Neural cell (in vitro differentiated cells): Measurements from ENCODE around the gene KCNK15. TPM values are rescaled to one million over a fixed set of nuclear protein-coding genes. Genes with fewer than 3 reads are reported as not detected.

Experiments used
- H2AFZ ChIP-seq: fragments of 200-600, 300-800 bp; sonication (generic), shearing (Covaris generic); 2 replicates; pipeline ENCODE4 v1.6.0; 2014; ENCODE audit warnings: low read depth, mild to moderate bottlenecking, antibody characterized with exemption, low read length, moderate library complexity
- H3F3A ChIP-seq: fragments of 200-600 bp; shearing (Covaris generic); 2 replicates; pipeline ENCODE4 v1.6.1; 2016; ENCODE audit warnings: mild to moderate bottlenecking, moderate library complexity, mixed read lengths, antibody characterized with exemption, low read length; ENCODE audit not compliant: insufficient read depth, poor library complexity, severe bottlenecking
- H3K27ac ChIP-seq: fragments of 200-600, 300-800 bp; sonication (generic), shearing (Covaris generic); 2 replicates; pipeline ENCODE4 v1.5.1; 2014; ENCODE audit warnings: mild to moderate bottlenecking, low read length, moderate library complexity
- H3K27me3 ChIP-seq: fragments of 300-800, 200-600 bp; sonication (generic), shearing (Covaris generic); 2 replicates; pipeline ENCODE4 v1.6.0; 2014; ENCODE audit warnings: mild to moderate bottlenecking, low read depth, low read length, moderate library complexity; ENCODE audit not compliant: insufficient read depth
- H3K36me3 ChIP-seq: fragments of 300-800, 200-600 bp; sonication (generic), shearing (Covaris generic); 2 replicates; pipeline ENCODE4 v1.5.1; 2014; ENCODE audit warnings: mild to moderate bottlenecking, antibody characterized with exemption, low read length, moderate library complexity; ENCODE audit not compliant: insufficient read depth
- H3K4me2 ChIP-seq: fragments of 300-800, 200-600 bp; sonication (generic), shearing (Covaris generic); 2 replicates; pipeline ENCODE4 v1.6.0; 2014; ENCODE audit warnings: mild to moderate bottlenecking, low read length
- H3K4me3 ChIP-seq: fragments of 300-800, 200-600 bp; sonication (generic), shearing (Covaris generic); 2 replicates; pipeline ENCODE4 v1.5.1; 2014; ENCODE audit warnings: mild to moderate bottlenecking, low read length, moderate library complexity
- H3K79me2 ChIP-seq: fragments of 200-600 bp; shearing (Covaris generic); replicated peaks from 2 replicates; pipeline ENCODE4 v1.6.0; 2014; ENCODE audit warnings: mild to moderate bottlenecking, low read length, moderate library complexity; ENCODE audit not compliant: insufficient read depth
- H3K9ac ChIP-seq: fragments of 300-800, 200-600 bp; sonication (generic), shearing (Covaris generic); 2 replicates; pipeline ENCODE4 v1.6.1; 2016; ENCODE audit warnings: mild to moderate bottlenecking, low read length, mixed read lengths
- H3K9me2 ChIP-seq: fragments of 200-600 bp; shearing (Covaris generic); 2 replicates; pipeline ENCODE4 v1.6.1; 2016; ENCODE audit warnings: mild to moderate bottlenecking, low read length, mixed read lengths; ENCODE audit not compliant: insufficient read depth
- H3K9me3 ChIP-seq: fragments of 200-600, 300-800 bp; sonication (generic), shearing (Covaris generic); 2 replicates; pipeline ENCODE4 v1.6.1; 2016; ENCODE audit warnings: mild to moderate bottlenecking, mixed run types, low read length, moderate library complexity, mixed read lengths
- H4K20me1 ChIP-seq: fragments of 200-600 bp; shearing (Covaris generic); 2 replicates; pipeline ENCODE4 v1.6.1; 2016; ENCODE audit warnings: mild to moderate bottlenecking, mixed run types; ENCODE audit not compliant: insufficient read depth
- CTCF ChIP-seq: fragments of 450-650 bp; IDR thresholded peaks from 2 replicates; pipeline ENCODE4 v1.5.1; 2014; ENCODE audit warnings: antibody characterized with exemption, mild to moderate bottlenecking, moderate library complexity; ENCODE audit not compliant: poor library complexity, severe bottlenecking
- EP300 ChIP-seq: fragments of 450-650 bp; conservative IDR thresholded peaks from 2 replicates; pipeline ENCODE4 v1.6.1; 2014; ENCODE audit warnings: antibody characterized with exemption, mild to moderate bottlenecking, moderate library complexity; ENCODE audit not compliant: poor library complexity, severe bottlenecking
- EZH2 ChIP-seq: fragments of 200-600, 300-800 bp; shearing (Covaris generic), sonication (generic); IDR thresholded peaks from 2 replicates; pipeline ENCODE4 v1.6.1; 2014; ENCODE audit warnings: antibody characterized with exemption, low read length, borderline replicate concordance, mild to moderate bottlenecking; ENCODE audit not compliant: insufficient read depth, poor library complexity, severe bottlenecking
- MXI1 ChIP-seq: fragments of 450-650 bp; conservative IDR thresholded peaks from 2 replicates; pipeline ENCODE4 v1.6.1; 2014; ENCODE audit warnings: antibody characterized with exemption, mild to moderate bottlenecking; ENCODE audit not compliant: poor library complexity, severe bottlenecking
- POLR2AphosphoS5 ChIP-seq: IDR thresholded peaks from 2 replicates; pipeline ENCODE4 v1.6.1; 2012
- RAD21 ChIP-seq: fragments of 450-650 bp; conservative IDR thresholded peaks from 2 replicates; pipeline ENCODE4 v1.6.1; 2014; ENCODE audit warnings: antibody characterized with exemption, mild to moderate bottlenecking, moderate library complexity
- REST ChIP-seq: IDR thresholded peaks from 2 replicates; pipeline ENCODE4 v1.6.1; 2012; ENCODE audit warnings: borderline replicate concordance
- SMC3 ChIP-seq: fragments of 450-650 bp; conservative IDR thresholded peaks from 2 replicates; pipeline ENCODE4 v1.6.1; 2014; ENCODE audit warnings: antibody characterized with exemption, mild to moderate bottlenecking, moderate library complexity; ENCODE audit not compliant: poor library complexity
- TAF1 ChIP-seq: IDR thresholded peaks from 2 replicates; pipeline ENCODE4 v1.6.1; 2012; ENCODE audit warnings: low read depth
- polyA plus RNA-seq: library from polyadenylated mRNA; depleted of rRNA; stranded (reverse); fragments of >200 nt; gene quantifications from 2 replicates; pipeline ENCODE4 v1.2.3, GENCODE V29; 2014

Gene KCNK15
- polyA plus RNA-seq, 1 donor from 2014 or later, result not detected

GRCh38 chr20:44758247-44759101 lies 12.8 kb downstream of the KCNK15 start:
- no peak overlapping the region for H3K4me3 ChIP-seq
- TF ChIP-seq RAD21 (no peak), EZH2 (no peak), REST (no peak), SMC3 (no peak), CTCF (no peak), EP300 (no peak), POLR2AphosphoS5 (no peak), MXI1 (no peak), TAF1 (no peak)

GRCh38 chr20:44759595-44759994 lies 13.9 kb downstream of the KCNK15 start:
- Histone ChIP-seq H3F3A (no peaks in the 10 kb centered on the region), H3K4me2 (no peak overlapping the region), H3K9me3 (no peaks in the 10 kb centered on the region), H2AFZ (no peak overlapping the region), H3K4me3 (no peak overlapping the region), H3K79me2 (no peaks in the 10 kb centered on the region), H3K9ac (no peak overlapping the region), H3K27ac (no peak overlapping the region), H3K27me3 (no peaks in the 10 kb centered on the region), H4K20me1 (no peaks in the 10 kb centered on the region), H3K9me2 (no peaks in the 10 kb centered on the region), H3K36me3 (no peaks in the 10 kb centered on the region)
- TF ChIP-seq MXI1 (no peak), POLR2AphosphoS5 (no peak), TAF1 (no peak), SMC3 (no peak), EP300 (no peak), REST (no peak), RAD21 (no peak), EZH2 (no peak), CTCF (no peak)

More at GRCh38 chr20:44758247-44759101, 12.8 kb downstream of the KCNK15 start:
- Histone ChIP-seq H3F3A (no peaks in the 10 kb centered on the region), H4K20me1 (no peaks in the 10 kb centered on the region), H3K79me2 (no peaks in the 10 kb centered on the region), H3K9ac (no peak overlapping the region), H2AFZ (no peak overlapping the region), H3K9me2 (no peaks in the 10 kb centered on the region), H3K36me3 (no peaks in the 10 kb centered on the region), H3K27ac (no peak overlapping the region), H3K27me3 (no peaks in the 10 kb centered on the region), H3K9me3 (no peaks in the 10 kb centered on the region), H3K4me2 (no peak overlapping the region)
